ENCODE measurements around the gene ALKBH7.
A peak's percentile ranks its signal among the peaks of the same experiment; 100 is the strongest.

The ALKBH7 gene

GRCh38 chr19:6424195-6424938 is 51.8 kb downstream of the ALKBH7 start, which contains the start of gene KHSRP:
Gene KHSRP, minus strand, starts transcription at chr19:6424811. Its CDS starts 110 bp downstream, at chr19:6424701.
- DNase-seq, result peak in 9 of 51 donors; percentile 12 to 38 (median 31)
